H1 (cell line): ENCODE results near the gene ARHGEF6. TPM values are rescaled to one million over a fixed set of nuclear protein-coding genes. Genes with fewer than 3 reads are reported as not detected.

ENCODE experiments used
- CTCF ChIA-PET: fragments of 300-600 bp; sonication (Branson Sonifier 250); formaldehyde crosslinking; loops from one replicate; lab custom pipeline; 2021; ENCODE audit not compliant: partially characterized antibody; lab: Charles Lee
- POLR2A ChIA-PET: fragments of 300-600 bp; sonication (Branson Sonifier 250); formaldehyde crosslinking; loops from one replicate; lab custom pipeline; 2021; ENCODE audit warnings: inconsistent platforms; ENCODE audit not compliant: partially characterized antibody; lab: Charles Lee
- DNase-seq, 2 experiments: peaks; one replicate each; pipeline versions ENCODE4 v3.0.0 to v3.0.0-alpha.2; 2010 to 2022; ENCODE audit warnings: low spot score in 2 of 2, low read depth in 1 of 2, mixed read lengths in 1 of 2
- FAIRE-seq: peaks from 2 replicates; lab custom pipeline; 2011; peaks lifted over from hg19 to GRCh38; lab: Jason Lieb, UNC
- H2AFZ ChIP-seq: 2 replicates; pipeline ENCODE4 v1.8.1; 2012; ENCODE audit warnings: low read length, inconsistent platforms
- H2AK5ac ChIP-seq: 2 replicates; pipeline ENCODE4 v1.6.1; 2013; ENCODE audit warnings: low read depth, low read length
- H2BK120ac ChIP-seq: replicated peaks from 2 replicates; pipeline ENCODE3; 2013; ENCODE audit warnings: low read depth, low read length, inconsistent platforms
- H2BK12ac ChIP-seq: 2 replicates; pipeline ENCODE4 v1.6.1; 2013; ENCODE audit warnings: low read depth, low read length
- H2BK15ac ChIP-seq: 2 replicates; pipeline ENCODE4 v1.6.1; 2013; ENCODE audit warnings: low read length
- H2BK20ac ChIP-seq: 2 replicates; pipeline ENCODE4 v1.6.1; 2013; ENCODE audit warnings: low read length
- H2BK5ac ChIP-seq: 2 replicates; pipeline ENCODE4 v1.6.1; 2013; ENCODE audit warnings: low read depth, low read length
- H3K14ac ChIP-seq: 2 replicates; pipeline ENCODE4 v1.6.1; 2013; ENCODE audit warnings: inconsistent platforms; ENCODE audit not compliant: insufficient read length
- H3K18ac ChIP-seq: 2 replicates; pipeline ENCODE4 v1.6.1; 2013; ENCODE audit warnings: low read length; ENCODE audit errors: extremely low read depth
- H3K23ac ChIP-seq: 2 replicates; pipeline ENCODE4 v1.6.1; 2013; ENCODE audit warnings: inconsistent platforms; ENCODE audit not compliant: insufficient read length
- H3K23me2 ChIP-seq: 2 replicates; pipeline ENCODE4 v1.6.1; 2013; ENCODE audit warnings: low read depth, low read length
- H3K27ac ChIP-seq: 2 replicates; pipeline ENCODE4 v1.6.1; 2011; ENCODE audit warnings: low read depth, low read length, inconsistent platforms
- H3K27me3 ChIP-seq, 4 experiments: replicated peaks in 1 of 4; 1 replicate in 1 of 4; 2 replicates in 3 of 4; pipeline versions ENCODE4 v1.6.1 to v1.8.1; 2011 to 2013; ENCODE audit warnings: low read length in 3 of 4, mild to moderate bottlenecking in 3 of 4, inconsistent platforms in 2 of 4, mixed read lengths in 2 of 4, moderate library complexity in 1 of 4; ENCODE audit not compliant: control insufficient read depth in 3 of 4, insufficient read depth in 3 of 4; ENCODE audit errors: extremely low read depth in 1 of 4
- H3K36me3 ChIP-seq, 4 experiments: 2 replicates each; pipeline versions ENCODE4 v1.6.1 to v1.8.1; 2011 to 2013; ENCODE audit warnings: mild to moderate bottlenecking in 4 of 4, low read length in 3 of 4, moderate library complexity in 2 of 4, control low read depth in 1 of 4, inconsistent platforms in 1 of 4; ENCODE audit not compliant: insufficient read depth in 4 of 4, control insufficient read depth in 2 of 4
- H3K4ac ChIP-seq: replicated peaks from 2 replicates; pipeline ENCODE3; 2013; ENCODE audit warnings: low read length, low read depth, mixed read lengths, inconsistent platforms; ENCODE audit not compliant: insufficient read length
- H3K4me1 ChIP-seq, 4 experiments: replicated peaks in 1 of 4; 1 replicate in 1 of 4; 2 replicates in 3 of 4; pipeline versions ENCODE4 v1.6.1 to v1.8.1; 2011 to 2013; ENCODE audit warnings: low read length in 3 of 4, inconsistent platforms in 2 of 4, mixed read lengths in 1 of 4; ENCODE audit not compliant: insufficient read depth in 4 of 4, control insufficient read depth in 3 of 4
- H3K4me2 ChIP-seq, 2 experiments: 2 replicates each; pipeline versions ENCODE4 v1.6.1 to v1.8.1; 2011 to 2013; ENCODE audit warnings: low read depth in 2 of 2, low read length in 2 of 2, control low read depth in 1 of 2, inconsistent platforms in 1 of 2, mild to moderate bottlenecking in 1 of 2; ENCODE audit not compliant: insufficient read depth in 1 of 2
- H3K4me3 ChIP-seq, 4 experiments: fragments of 200-600, 300-600 bp in 1 of 4; sonication (generic), shearing (Covaris generic), sonication (Bioruptor Twin) in 1 of 4; 2 replicates each; pipeline versions ENCODE4 v1.5.1 to v1.8.1; 2011 to 2016; ENCODE audit warnings: low read length in 4 of 4, low read depth in 3 of 4, control low read depth in 2 of 4, inconsistent platforms in 2 of 4, mild to moderate bottlenecking in 2 of 4, mixed read lengths in 1 of 4, moderate library complexity in 1 of 4; ENCODE audit not compliant: insufficient read depth in 2 of 4; ENCODE audit errors: extremely low read depth in 1 of 4
- H3K56ac ChIP-seq: replicated peaks from 2 replicates; pipeline ENCODE3; 2013; ENCODE audit warnings: low read depth, mild to moderate bottlenecking, mixed read lengths, low read length, inconsistent platforms; ENCODE audit not compliant: insufficient read length
- H3K79me1 ChIP-seq: 2 replicates; pipeline ENCODE4 v1.6.1; 2013; ENCODE audit warnings: low read depth, low read length, control low read depth
- H3K79me2 ChIP-seq, 2 experiments: 2 replicates each; pipeline versions ENCODE4 v1.6.1 to v1.8.1; 2012 to 2013; ENCODE audit warnings: low read length in 2 of 2, mild to moderate bottlenecking in 2 of 2, inconsistent platforms in 1 of 2; ENCODE audit not compliant: insufficient read depth in 2 of 2, control insufficient read depth in 1 of 2
- H3K9ac ChIP-seq, 4 experiments: replicated peaks in 1 of 4; 1 replicate in 1 of 4; 2 replicates in 3 of 4; pipeline versions ENCODE4 v1.6.1 to v1.8.1; 2011 to 2013; ENCODE audit warnings: low read depth in 3 of 4, low read length in 3 of 4, control low read depth in 2 of 4, mild to moderate bottlenecking in 2 of 4, moderate library complexity in 2 of 4, inconsistent platforms in 1 of 4; ENCODE audit errors: extremely low read depth in 1 of 4
- H3K9me3 ChIP-seq, 2 experiments: 2 replicates each; pipeline versions ENCODE4 v1.6.1 to v1.8.1; 2012 to 2013; ENCODE audit warnings: mild to moderate bottlenecking in 2 of 2, moderate library complexity in 2 of 2, control low read depth in 1 of 2, inconsistent platforms in 1 of 2, low read depth in 1 of 2, low read length in 1 of 2, mixed read lengths in 1 of 2; ENCODE audit not compliant: insufficient read depth in 2 of 2
- H4K20me1 ChIP-seq, 2 experiments: replicated peaks in 1 of 2; 2 replicates each; pipeline versions ENCODE3 to v1.8.1; 2011 to 2013; ENCODE audit warnings: inconsistent platforms in 2 of 2, low read length in 2 of 2, mild to moderate bottlenecking in 1 of 2; ENCODE audit not compliant: insufficient read depth in 2 of 2, control insufficient read depth in 1 of 2
- H4K5ac ChIP-seq: 2 replicates; pipeline ENCODE4 v1.6.1; 2013; ENCODE audit warnings: low read length, low read depth, mixed read lengths, inconsistent platforms; ENCODE audit not compliant: insufficient read length
- H4K8ac ChIP-seq: 2 replicates; pipeline ENCODE4 v1.8.0; 2013; ENCODE audit warnings: mild to moderate bottlenecking, moderate library complexity, low read length, inconsistent platforms; ENCODE audit not compliant: insufficient read depth; ENCODE audit errors: extremely low read depth
- H4K91ac ChIP-seq: replicated peaks from 2 replicates; pipeline ENCODE3; 2013; ENCODE audit warnings: low read length, mixed read lengths, inconsistent platforms; ENCODE audit not compliant: insufficient read length
- HDAC6 ChIP-seq: IDR thresholded peaks from one replicate; pipeline ENCODE4 v1.7.1; 2012; ENCODE audit warnings: low read depth, mild to moderate bottlenecking, inconsistent platforms, low read length, moderate library complexity
- polyA plus RNA-seq, 7 experiments: library from polyadenylated mRNA; depleted of rRNA in 3 of 7; stranded (reverse) in 5 of 7; unstranded in 2 of 7; fragments of >200 nt in 5 of 7; fragments of 200-250 nt in 2 of 7; gene quantifications; 1 replicate in 5 of 7; 2 replicates in 1 of 7; 4 replicates in 1 of 7; pipeline versions ENCODE4 v1.2.1 to v1.2.3, GENCODE V29; 2011 to 2013; ENCODE audit warnings: missing spikeins in 2 of 7, mixed read lengths in 2 of 7
- total RNA-seq: library from RNA; stranded (reverse); fragmentation: NEBNext Ultra II Directional; extraction: Animal tissue kit (Norgen Biotek cat#: 25700); gene quantifications from 2 replicates; pipeline ENCODE4 v1.2.1, GENCODE V29; 2021

The ARHGEF6 gene
- total and polyA plus RNA-seq, 2 of the 8 experiments (the other 6 are each of a cell fraction or from before 2014, with no cell fraction given), result 3.6 to 3.7 TPM

GRCh38 chrX:136778916-136779315 lies 1.8 kb downstream of the ARHGEF6 start:
- CTCF ChIA-PET, result no interaction called here
- no peak for FAIRE-seq
- no peak for TF ChIP-seq HDAC6

More at GRCh38 chrX:136778916-136779315, 1.8 kb downstream of the ARHGEF6 start:
- no peak overlapping the region for H2BK15ac ChIP-seq
- H2BK12ac ChIP-seq, result no peak overlapping the region
- DNase-seq, result no peak
- no peaks in the 10 kb centered on the region for H3K9me3 ChIP-seq
- H3K36me3 ChIP-seq, result no peaks in the 10 kb centered on the region
- no peak overlapping the region for H2BK120ac ChIP-seq
- H3K27me3 ChIP-seq, result no peaks in the 10 kb centered on the region
- H3K79me1 ChIP-seq, result no peaks in the 10 kb centered on the region
- H3K18ac ChIP-seq, result no peak overlapping the region
- H3K27ac ChIP-seq, result no peak overlapping the region
- H4K5ac ChIP-seq, result no peak overlapping the region
- no peak overlapping the region for H2BK5ac ChIP-seq
- H4K8ac ChIP-seq, result no peak overlapping the region
- H2AK5ac ChIP-seq, result no peak overlapping the region
- H4K20me1 ChIP-seq, result no peaks in the 10 kb centered on the region
- no peak overlapping the region for H3K14ac ChIP-seq
- H3K56ac ChIP-seq, result no peak overlapping the region
- H2AFZ ChIP-seq, result no peak overlapping the region
- no peak overlapping the region for H4K91ac ChIP-seq
- H3K4me3 ChIP-seq, result no peak overlapping the region
- no peaks in the 10 kb centered on the region for H3K23me2 ChIP-seq
- no peak overlapping the region for H3K9ac ChIP-seq
- POLR2A ChIA-PET, result interaction anchor here (1.0 kb wide), 1 partner anchor 12 kb away, joined by 3 read pairs; no protein-coding TSS in a partner anchor
- H3K79me2 ChIP-seq, result no peaks in the 10 kb centered on the region
- no peak overlapping the region for H2BK20ac ChIP-seq
- H3K4me1 ChIP-seq, result no peaks in the 10 kb centered on the region
- no peak overlapping the region for H3K4ac ChIP-seq
- H3K4me2 ChIP-seq, result no peak overlapping the region
- no peak overlapping the region for H3K23ac ChIP-seq
